ENCODE results near the gene WDSUB1. TPM values are rescaled to one million over a fixed set of nuclear protein-coding genes. Genes with fewer than 3 reads are reported as not detected.

Gene WDSUB1
- total RNA-seq, 1 donor from 2014 or later: 5.4 TPM

DNA sequence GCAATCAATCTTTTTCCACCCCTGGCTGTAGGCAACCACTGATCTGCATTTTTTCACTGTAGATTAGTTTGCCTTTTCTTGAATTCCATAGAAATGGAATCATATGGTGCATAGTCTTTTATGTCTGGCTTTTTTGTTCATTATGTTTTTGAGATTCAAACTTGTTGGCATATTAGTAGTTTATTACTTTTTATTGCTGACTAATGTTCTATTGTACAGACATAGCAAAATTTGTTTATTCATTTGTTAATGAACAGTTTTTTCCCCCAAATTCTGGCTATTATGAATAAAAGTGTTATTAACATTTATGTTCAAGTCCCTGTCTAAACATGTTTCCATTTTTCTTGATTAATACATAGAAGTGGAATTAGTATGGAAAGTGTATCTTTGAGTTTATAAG lies 21.4 kb upstream of the WDSUB1 start:
- Mint-ChIP-seq H3K27me3 (ENCODE audit: unreplicated experiment) (no peaks in the 10 kb centered on the region), H3K27ac (ENCODE audit: unreplicated experiment) (no peak overlapping the region)

DNA sequence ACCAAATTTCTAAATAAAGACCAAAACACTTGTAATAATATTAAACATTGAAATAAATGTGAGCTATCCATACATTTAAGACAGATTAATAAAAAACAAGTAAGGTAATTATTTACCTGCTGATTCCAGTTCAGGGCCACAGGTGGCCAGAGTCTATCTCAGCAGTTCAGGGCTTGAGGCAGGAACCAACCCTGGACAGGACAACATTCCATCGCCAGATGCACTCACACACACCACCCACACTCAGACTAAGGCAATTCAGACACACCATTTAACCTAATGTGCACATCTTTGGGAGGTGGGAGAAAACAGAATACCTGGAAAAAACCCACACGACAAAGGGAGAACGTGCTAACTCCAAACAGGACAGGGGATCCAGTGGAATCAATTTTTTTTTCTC lies 14.1 kb upstream of the WDSUB1 start:
- Mint-ChIP-seq H3K9me3 (ENCODE audit: unreplicated experiment) (no peaks in the 10 kb centered on the region), H3K36me3 (ENCODE audit: low read depth, unreplicated experiment) (peaks cover 3% of the 10 kb centered on the region), H3K4me1 (ENCODE audit: unreplicated experiment) (peaks cover 3% of the 10 kb centered on the region), H3K27me3 (ENCODE audit: unreplicated experiment) (no peaks in the 10 kb centered on the region), H3K27ac (ENCODE audit: unreplicated experiment) (no peak overlapping the region), H3K4me3 (ENCODE audit: unreplicated experiment) (no peak overlapping the region)
- TF ChIP-seq, protein P1, sequence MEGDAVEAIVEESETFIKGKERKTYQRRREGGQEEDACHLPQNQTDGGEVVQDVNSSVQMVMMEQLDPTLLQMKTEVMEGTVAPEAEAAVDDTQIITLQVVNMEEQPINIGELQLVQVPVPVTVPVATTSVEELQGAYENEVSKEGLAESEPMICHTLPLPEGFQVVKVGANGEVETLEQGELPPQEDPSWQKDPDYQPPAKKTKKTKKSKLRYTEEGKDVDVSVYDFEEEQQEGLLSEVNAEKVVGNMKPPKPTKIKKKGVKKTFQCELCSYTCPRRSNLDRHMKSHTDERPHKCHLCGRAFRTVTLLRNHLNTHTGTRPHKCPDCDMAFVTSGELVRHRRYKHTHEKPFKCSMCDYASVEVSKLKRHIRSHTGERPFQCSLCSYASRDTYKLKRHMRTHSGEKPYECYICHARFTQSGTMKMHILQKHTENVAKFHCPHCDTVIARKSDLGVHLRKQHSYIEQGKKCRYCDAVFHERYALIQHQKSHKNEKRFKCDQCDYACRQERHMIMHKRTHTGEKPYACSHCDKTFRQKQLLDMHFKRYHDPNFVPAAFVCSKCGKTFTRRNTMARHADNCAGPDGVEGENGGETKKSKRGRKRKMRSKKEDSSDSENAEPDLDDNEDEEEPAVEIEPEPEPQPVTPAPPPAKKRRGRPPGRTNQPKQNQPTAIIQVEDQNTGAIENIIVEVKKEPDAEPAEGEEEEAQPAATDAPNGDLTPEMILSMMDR (IDR thresholded peaks at IDR 0.05; ENCODE audit: unreplicated experiment): no peak
- no peak for DNase-seq (ENCODE audit: low spot score)

More for the DNA sequence above, 21.4 kb upstream of the WDSUB1 start:
- H3K4me3 Mint-ChIP-seq (ENCODE audit: unreplicated experiment): no peak overlapping the region
- DNase-seq (ENCODE audit: low spot score): no peak
- no peaks in the 10 kb centered on the region for H3K36me3 Mint-ChIP-seq (ENCODE audit: low read depth, unreplicated experiment)
- TF ChIP-seq, protein P1 (IDR thresholded peaks at IDR 0.05; ENCODE audit: unreplicated experiment): no peak
- no peaks in the 10 kb centered on the region for H3K9me3 Mint-ChIP-seq (ENCODE audit: unreplicated experiment)
- H3K4me1 Mint-ChIP-seq (ENCODE audit: unreplicated experiment): no peaks in the 10 kb centered on the region

DNA sequence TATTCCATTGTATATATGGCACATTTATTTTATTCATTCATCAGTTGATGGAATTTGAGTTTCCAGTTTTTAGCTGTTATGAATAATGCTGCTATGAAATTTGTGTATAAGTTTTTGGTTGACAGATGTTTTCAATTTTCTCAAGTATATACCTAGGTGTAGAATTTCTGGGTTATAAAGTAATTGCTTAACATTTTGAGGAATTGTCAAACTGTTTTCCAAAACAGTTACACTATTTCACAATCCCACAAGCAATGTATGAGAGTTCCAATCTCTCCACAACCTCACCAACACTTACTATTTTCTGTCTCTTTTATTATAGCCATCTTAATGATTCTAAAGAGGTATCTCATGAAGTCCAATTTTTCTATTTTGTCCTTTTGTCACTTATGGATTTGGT lies 12.5 kb upstream of the WDSUB1 start:
- Mint-ChIP-seq H3K4me1 (ENCODE audit: unreplicated experiment) (peaks cover 3% of the 10 kb centered on the region), H3K36me3 (ENCODE audit: low read depth, unreplicated experiment) (peaks cover 3% of the 10 kb centered on the region), H3K27ac (ENCODE audit: unreplicated experiment) (no peak overlapping the region), H3K4me3 (ENCODE audit: unreplicated experiment) (no peak overlapping the region), H3K9me3 (ENCODE audit: unreplicated experiment) (no peaks in the 10 kb centered on the region), H3K27me3 (ENCODE audit: unreplicated experiment) (no peaks in the 10 kb centered on the region)
- TF ChIP-seq, protein P1 (IDR thresholded peaks at IDR 0.05; ENCODE audit: unreplicated experiment): no peak
- DNase-seq (ENCODE audit: low spot score): no peak

DNA sequence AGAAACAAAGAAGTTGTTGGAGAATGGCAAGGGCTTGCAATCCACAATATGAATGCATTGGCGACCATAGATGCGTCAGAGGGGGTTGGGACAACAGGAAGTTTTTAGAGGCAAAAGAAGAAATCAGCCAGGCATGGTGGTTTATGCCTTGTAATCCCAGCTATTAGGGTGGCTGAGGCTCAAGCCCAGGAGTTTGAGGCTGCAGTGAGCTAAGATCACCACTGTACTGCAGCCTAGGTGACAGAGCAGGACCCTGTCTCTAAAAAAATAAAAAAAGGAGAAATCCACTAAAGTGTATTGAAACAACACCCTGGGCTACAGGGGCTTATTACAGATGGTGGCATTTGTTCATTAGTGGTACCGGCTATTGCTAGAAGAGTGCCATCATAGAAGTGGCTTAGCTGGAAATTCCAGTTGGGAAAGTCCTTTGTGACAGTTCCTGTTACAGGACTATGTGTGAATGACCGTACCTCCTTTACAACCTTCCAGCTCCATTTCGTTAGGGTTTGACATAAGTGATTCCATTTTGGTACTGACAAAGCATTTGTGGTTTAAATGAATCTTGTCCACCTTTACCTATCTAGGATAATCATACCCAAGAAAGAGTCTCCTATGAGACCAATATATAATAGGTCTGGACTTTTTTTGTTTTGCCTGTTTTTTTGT lies 10.7 kb upstream of the WDSUB1 start:
- no peak for DNase-seq (ENCODE audit: low spot score)
- H3K36me3 Mint-ChIP-seq (ENCODE audit: low read depth, unreplicated experiment): peaks cover 3% of the 10 kb centered on the region
- H3K27ac Mint-ChIP-seq (ENCODE audit: unreplicated experiment): no peak overlapping the region

DNA sequence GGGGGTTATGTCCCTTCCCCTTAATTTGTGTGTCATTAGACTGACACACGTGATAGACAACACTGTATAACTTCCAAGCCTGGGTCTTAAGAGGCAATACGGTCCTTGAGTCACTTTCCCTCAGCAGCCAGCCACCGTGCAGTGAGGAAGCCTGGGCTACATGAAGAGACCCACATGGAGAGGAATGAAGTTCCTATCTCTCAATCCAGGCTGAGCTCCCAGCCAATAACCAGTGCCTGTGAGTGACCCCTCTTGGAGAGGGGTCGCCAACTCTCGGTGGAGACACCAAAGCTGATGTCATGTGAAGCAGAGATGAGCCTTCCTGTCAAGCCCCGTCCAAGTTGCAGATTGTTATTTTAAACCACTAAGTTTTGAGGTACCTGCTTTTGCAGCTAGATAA lies 5.7 kb upstream of the WDSUB1 start:
- Mint-ChIP-seq H3K36me3 (ENCODE audit: low read depth, unreplicated experiment) (peaks cover 3% of the 10 kb centered on the region), H3K27me3 (ENCODE audit: unreplicated experiment) (no peaks in the 10 kb centered on the region), H3K4me3 (ENCODE audit: unreplicated experiment) (no peak overlapping the region), H3K27ac (ENCODE audit: unreplicated experiment) (no peak overlapping the region), H3K4me1 (ENCODE audit: unreplicated experiment) (peaks cover 8% of the 10 kb centered on the region), H3K9me3 (ENCODE audit: unreplicated experiment) (no peaks in the 10 kb centered on the region)
- TF ChIP-seq, protein P1 (IDR thresholded peaks at IDR 0.05; ENCODE audit: unreplicated experiment): no peak
- no peak for DNase-seq (ENCODE audit: low spot score)

More for the DNA sequence above, 10.7 kb upstream of the WDSUB1 start:
- peaks cover 3% of the 10 kb centered on the region for H3K4me1 Mint-ChIP-seq (ENCODE audit: unreplicated experiment)
- no peaks in the 10 kb centered on the region for H3K27me3 Mint-ChIP-seq (ENCODE audit: unreplicated experiment)
- no peaks in the 10 kb centered on the region for H3K9me3 Mint-ChIP-seq (ENCODE audit: unreplicated experiment)
- TF ChIP-seq, protein P1 (IDR thresholded peaks at IDR 0.05; ENCODE audit: unreplicated experiment): no peak
- no peak overlapping the region for H3K4me3 Mint-ChIP-seq (ENCODE audit: unreplicated experiment)
